Liver (tissue), 9 donors: ENCODE measurements around the gene DMAC2L. TPM values are rescaled to one million over a fixed set of nuclear protein-coding genes. Genes with fewer than 3 reads are reported as not detected.

Experiments
- DNase-seq: peaks from one replicate; pipeline ENCODE4 v3.0.0-alpha.2; 2017; ENCODE audit warnings: low spot score
- H3K27ac ChIP-seq, 2 donors: one replicate each; pipeline ENCODE4 v1.7.0; 2013; ENCODE audit warnings: inconsistent platforms in 2 of 2, low read length in 2 of 2, control low read depth in 1 of 2, low read depth in 1 of 2, mild to moderate bottlenecking in 1 of 2
- H3K27me3 ChIP-seq, 4 donors: one replicate each; pipeline versions ENCODE4 v1.6.1 to v1.7.0; 2013; ENCODE audit warnings: low read length in 3 of 4, inconsistent platforms in 1 of 4, mild to moderate bottlenecking in 1 of 4, moderate library complexity in 1 of 4; ENCODE audit not compliant: control insufficient read depth in 4 of 4, insufficient read depth in 4 of 4
- H3K36me3 ChIP-seq, 4 donors: one replicate each; pipeline versions ENCODE4 v1.6.1 to v1.7.0; 2013; ENCODE audit warnings: low read length in 3 of 4, mild to moderate bottlenecking in 3 of 4, low read depth in 1 of 4, moderate library complexity in 1 of 4; ENCODE audit not compliant: control insufficient read depth in 4 of 4, insufficient read depth in 3 of 4
- H3K4me1 ChIP-seq, 4 donors: one replicate each; pipeline versions ENCODE4 v1.6.1 to v1.7.0; 2013; ENCODE audit warnings: low read length in 3 of 4, mild to moderate bottlenecking in 3 of 4, moderate library complexity in 1 of 4; ENCODE audit not compliant: control insufficient read depth in 4 of 4, insufficient read depth in 4 of 4
- H3K4me3 ChIP-seq, 3 donors: one replicate each; pipeline versions ENCODE4 v1.6.1 to v1.7.0; 2013; ENCODE audit warnings: low read length in 3 of 3, control low read depth in 1 of 3, low read depth in 1 of 3, mild to moderate bottlenecking in 1 of 3
- H3K9ac ChIP-seq, 2 donors: one replicate each; pipeline ENCODE4 v1.7.0; 2013; ENCODE audit warnings: low read length in 2 of 2, mild to moderate bottlenecking in 2 of 2, moderate library complexity in 2 of 2, control low read depth in 1 of 2, low read depth in 1 of 2
- H3K9me3 ChIP-seq, 4 donors: one replicate each; pipeline versions ENCODE4 v1.6.1 to v1.7.0; 2013; ENCODE audit warnings: low read length in 3 of 4; ENCODE audit not compliant: control insufficient read depth in 4 of 4
- ATF3 ChIP-seq: IDR thresholded peaks from 2 replicates; pipeline ENCODE4 v1.6.1; 2016; ENCODE audit warnings: antibody characterized with exemption
- EGR1 ChIP-seq, 2 donors: IDR thresholded peaks; 2 replicates each; pipeline ENCODE4 v1.6.1; 2016 to 2018; ENCODE audit warnings: antibody characterized with exemption in 2 of 2, low read depth in 2 of 2
- FOXA1 ChIP-seq: IDR thresholded peaks from 2 replicates; pipeline ENCODE4 v1.6.1; 2016; ENCODE audit warnings: antibody characterized with exemption
- FOXA2 ChIP-seq: IDR thresholded peaks from 2 replicates; pipeline ENCODE4 v1.6.1; 2016; ENCODE audit warnings: antibody characterized with exemption
- GABPA ChIP-seq, 2 donors: IDR thresholded peaks in 1 of 2; conservative IDR thresholded peaks in 1 of 2; 2 replicates each; pipeline ENCODE4 v1.6.1; 2016; ENCODE audit warnings: antibody characterized with exemption in 2 of 2, mild to moderate bottlenecking in 1 of 2, moderate library complexity in 1 of 2
- HNF4A ChIP-seq, 2 donors: conservative IDR thresholded peaks; 2 replicates each; pipeline ENCODE4 v1.6.1; 2016; ENCODE audit warnings: antibody characterized with exemption in 2 of 2, mild to moderate bottlenecking in 2 of 2
- HNF4G ChIP-seq: IDR thresholded peaks from 2 replicates; pipeline ENCODE4 v1.6.1; 2016; ENCODE audit warnings: antibody characterized with exemption
- JUND ChIP-seq, 2 donors: IDR thresholded peaks; 2 replicates each; pipeline ENCODE4 v1.6.1; 2016; ENCODE audit warnings: antibody characterized with exemption in 2 of 2
- NR2F2 ChIP-seq: IDR thresholded peaks from 2 replicates; pipeline ENCODE4 v1.6.1; 2016; ENCODE audit warnings: antibody characterized with exemption
- RAD21 ChIP-seq, 2 donors: IDR thresholded peaks; 2 replicates each; pipeline ENCODE4 v1.6.1; 2016; ENCODE audit warnings: antibody characterized with exemption in 2 of 2, mild to moderate bottlenecking in 2 of 2
- RXRA ChIP-seq, 2 donors: IDR thresholded peaks; 2 replicates each; pipeline ENCODE4 v1.6.1; 2017 to 2018; ENCODE audit warnings: antibody characterized with exemption in 2 of 2, mild to moderate bottlenecking in 1 of 2
- SP1 ChIP-seq: IDR thresholded peaks from 2 replicates; pipeline ENCODE4 v1.6.1; 2018; ENCODE audit warnings: antibody characterized with exemption, mild to moderate bottlenecking
- TAF1 ChIP-seq: conservative IDR thresholded peaks from 2 replicates; pipeline ENCODE4 v1.6.1; 2016; ENCODE audit warnings: antibody characterized with exemption, mild to moderate bottlenecking
- YY1 ChIP-seq: IDR thresholded peaks from 2 replicates; pipeline ENCODE4 v1.6.1; 2016; ENCODE audit warnings: antibody characterized with exemption, mild to moderate bottlenecking
- WGBS: extraction: QIAGEN DNeasy Blood & Tissue Kit; methylation state at CpG from one replicate; pipeline ENCODE4 v1.1.7; 2013; 5-methylcytosine and 5-hydroxymethylcytosine counted together
- polyA plus RNA-seq, 2 donors: library from polyadenylated mRNA; stranded (reverse) in 1 of 2; unstranded in 1 of 2; fragments of 200-250 nt in 1 of 2; fragments of >200 nt in 1 of 2; fragmentation: Nextera tagmentation in 1 of 2; extraction: Ambion mirVana in 1 of 2; gene quantifications; one replicate each; pipeline versions ENCODE4 v1.2.1 to v1.2.3, GENCODE V29; 2013 to 2015
- total RNA-seq, 2 donors: library from RNA; depleted of rRNA; stranded (reverse); fragments of >200 nt; gene quantifications; one replicate each; pipeline ENCODE4 v1.2.3, GENCODE V29; 2014
- TF ChIP-seq, protein P1 (sequence below): IDR thresholded peaks from 2 replicates; pipeline ENCODE4 v1.6.1; 2016; ENCODE audit warnings: antibody characterized with exemption
- TF ChIP-seq, protein P2 (sequence below): IDR thresholded peaks from 2 replicates; pipeline ENCODE4 v1.6.1; 2016; ENCODE audit warnings: antibody characterized with exemption, mild to moderate bottlenecking
- TF ChIP-seq, protein P3 (sequence below): IDR thresholded peaks from 2 replicates; pipeline ENCODE4 v1.6.1; 2016; ENCODE audit warnings: antibody characterized with exemption
- TF ChIP-seq, protein P4 (sequence below): fragments of 150-350 bp; IDR thresholded peaks from 2 replicates; pipeline ENCODE4 v1.5.1; 2017; ENCODE audit warnings: improper control_type of control experiment, low read depth, low read length; ENCODE audit not compliant: missing input control
- donor health status: healthy.
- donor health status: healthy.
- donor health status: healthy.
- donor health status: healthy.
- donor health status: healthy.

DMAC2L gene
- total RNA-seq (1 to 10 TPM; 6.3 to 6.7 TPM), polyA plus RNA-seq (10 to 100 TPM in 1 of 2 donors, 1 to 10 TPM in 1; 5.2 to 17.2 TPM)

GRCh38 chr14:50311972-50312733 is at the start of gene DMAC2L, which contains the start of gene L2HGDH:
TSS of gene DMAC2L (plus strand) at chr14:50312324. CDS start at chr14:50321488, 9,164 bp downstream.
TSS of gene L2HGDH (minus strand) at chr14:50312229. CDS start at chr14:50312150, 79 bp downstream.
- under 1% methylated on average over 83 of the region's 83 CpGs for WGBS
- peak within 1 kb of the TSS; percentile 34 to 92 for H3K9ac ChIP-seq
- DNase-seq = peak; percentile 94
- no peaks in the 10 kb centered on the region for H3K27me3 ChIP-seq
- no peaks in the 10 kb centered on the region for H3K36me3 ChIP-seq
- H3K4me3 ChIP-seq = peak within 1 kb of the TSS; percentile 81 to 89 (median 83)
- H3K27ac ChIP-seq = peak within 1 kb of the TSS; percentile 87 to 94
- TF ChIP-seq RAD21 (IDR thresholded peaks at IDR 0.05) (no peak), SP1 (peak; percentile 60), JUND (IDR thresholded peaks at IDR 0.05) (no peak), YY1 (peak; percentile 61), HNF4G (no peak), ATF3 (no peak), HNF4A (conservative IDR thresholded peaks at IDR 0.05) (no peak), GABPA (IDR thresholded peaks at IDR 0.05 in 1 of 2, conservative IDR thresholded peaks at IDR 0.05 in 1 of 2) (peak in 1 of 2 donors; percentile 37), FOXA1 (no peak), FOXA2 (no peak), TAF1 (peak; percentile 26), EGR1 (IDR thresholded peaks at IDR 0.05; ENCODE audit: low read depth in 2 of 2) (peak; percentile 31 to 54), NR2F2 (no peak), RXRA (IDR thresholded peaks at IDR 0.05) (peak in 1 of 2 donors; percentile 14)
- TF ChIP-seq, protein P1, sequence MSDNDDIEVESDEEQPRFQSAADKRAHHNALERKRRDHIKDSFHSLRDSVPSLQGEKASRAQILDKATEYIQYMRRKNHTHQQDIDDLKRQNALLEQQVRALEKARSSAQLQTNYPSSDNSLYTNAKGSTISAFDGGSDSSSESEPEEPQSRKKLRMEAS = peak; percentile 89
- TF ChIP-seq, protein P2, sequence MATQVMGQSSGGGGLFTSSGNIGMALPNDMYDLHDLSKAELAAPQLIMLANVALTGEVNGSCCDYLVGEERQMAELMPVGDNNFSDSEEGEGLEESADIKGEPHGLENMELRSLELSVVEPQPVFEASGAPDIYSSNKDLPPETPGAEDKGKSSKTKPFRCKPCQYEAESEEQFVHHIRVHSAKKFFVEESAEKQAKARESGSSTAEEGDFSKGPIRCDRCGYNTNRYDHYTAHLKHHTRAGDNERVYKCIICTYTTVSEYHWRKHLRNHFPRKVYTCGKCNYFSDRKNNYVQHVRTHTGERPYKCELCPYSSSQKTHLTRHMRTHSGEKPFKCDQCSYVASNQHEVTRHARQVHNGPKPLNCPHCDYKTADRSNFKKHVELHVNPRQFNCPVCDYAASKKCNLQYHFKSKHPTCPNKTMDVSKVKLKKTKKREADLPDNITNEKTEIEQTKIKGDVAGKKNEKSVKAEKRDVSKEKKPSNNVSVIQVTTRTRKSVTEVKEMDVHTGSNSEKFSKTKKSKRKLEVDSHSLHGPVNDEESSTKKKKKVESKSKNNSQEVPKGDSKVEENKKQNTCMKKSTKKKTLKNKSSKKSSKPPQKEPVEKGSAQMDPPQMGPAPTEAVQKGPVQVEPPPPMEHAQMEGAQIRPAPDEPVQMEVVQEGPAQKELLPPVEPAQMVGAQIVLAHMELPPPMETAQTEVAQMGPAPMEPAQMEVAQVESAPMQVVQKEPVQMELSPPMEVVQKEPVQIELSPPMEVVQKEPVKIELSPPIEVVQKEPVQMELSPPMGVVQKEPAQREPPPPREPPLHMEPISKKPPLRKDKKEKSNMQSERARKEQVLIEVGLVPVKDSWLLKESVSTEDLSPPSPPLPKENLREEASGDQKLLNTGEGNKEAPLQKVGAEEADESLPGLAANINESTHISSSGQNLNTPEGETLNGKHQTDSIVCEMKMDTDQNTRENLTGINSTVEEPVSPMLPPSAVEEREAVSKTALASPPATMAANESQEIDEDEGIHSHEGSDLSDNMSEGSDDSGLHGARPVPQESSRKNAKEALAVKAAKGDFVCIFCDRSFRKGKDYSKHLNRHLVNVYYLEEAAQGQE = peak; percentile 69
- TF ChIP-seq, protein P3, sequence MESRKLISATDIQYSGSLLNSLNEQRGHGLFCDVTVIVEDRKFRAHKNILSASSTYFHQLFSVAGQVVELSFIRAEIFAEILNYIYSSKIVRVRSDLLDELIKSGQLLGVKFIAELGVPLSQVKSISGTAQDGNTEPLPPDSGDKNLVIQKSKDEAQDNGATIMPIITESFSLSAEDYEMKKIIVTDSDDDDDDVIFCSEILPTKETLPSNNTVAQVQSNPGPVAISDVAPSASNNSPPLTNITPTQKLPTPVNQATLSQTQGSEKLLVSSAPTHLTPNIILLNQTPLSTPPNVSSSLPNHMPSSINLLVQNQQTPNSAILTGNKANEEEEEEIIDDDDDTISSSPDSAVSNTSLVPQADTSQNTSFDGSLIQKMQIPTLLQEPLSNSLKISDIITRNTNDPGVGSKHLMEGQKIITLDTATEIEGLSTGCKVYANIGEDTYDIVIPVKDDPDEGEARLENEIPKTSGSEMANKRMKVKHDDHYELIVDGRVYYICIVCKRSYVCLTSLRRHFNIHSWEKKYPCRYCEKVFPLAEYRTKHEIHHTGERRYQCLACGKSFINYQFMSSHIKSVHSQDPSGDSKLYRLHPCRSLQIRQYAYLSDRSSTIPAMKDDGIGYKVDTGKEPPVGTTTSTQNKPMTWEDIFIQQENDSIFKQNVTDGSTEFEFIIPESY = no peak
- TF ChIP-seq, protein P4, sequence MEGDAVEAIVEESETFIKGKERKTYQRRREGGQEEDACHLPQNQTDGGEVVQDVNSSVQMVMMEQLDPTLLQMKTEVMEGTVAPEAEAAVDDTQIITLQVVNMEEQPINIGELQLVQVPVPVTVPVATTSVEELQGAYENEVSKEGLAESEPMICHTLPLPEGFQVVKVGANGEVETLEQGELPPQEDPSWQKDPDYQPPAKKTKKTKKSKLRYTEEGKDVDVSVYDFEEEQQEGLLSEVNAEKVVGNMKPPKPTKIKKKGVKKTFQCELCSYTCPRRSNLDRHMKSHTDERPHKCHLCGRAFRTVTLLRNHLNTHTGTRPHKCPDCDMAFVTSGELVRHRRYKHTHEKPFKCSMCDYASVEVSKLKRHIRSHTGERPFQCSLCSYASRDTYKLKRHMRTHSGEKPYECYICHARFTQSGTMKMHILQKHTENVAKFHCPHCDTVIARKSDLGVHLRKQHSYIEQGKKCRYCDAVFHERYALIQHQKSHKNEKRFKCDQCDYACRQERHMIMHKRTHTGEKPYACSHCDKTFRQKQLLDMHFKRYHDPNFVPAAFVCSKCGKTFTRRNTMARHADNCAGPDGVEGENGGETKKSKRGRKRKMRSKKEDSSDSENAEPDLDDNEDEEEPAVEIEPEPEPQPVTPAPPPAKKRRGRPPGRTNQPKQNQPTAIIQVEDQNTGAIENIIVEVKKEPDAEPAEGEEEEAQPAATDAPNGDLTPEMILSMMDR = no peak
- peaks cover 0 to 18% (median 15%) of the 10 kb centered on the region in 4 donors for H3K4me1 ChIP-seq
- no peaks in the 10 kb centered on the region for H3K9me3 ChIP-seq
